SKM-1 treated with dmso at 0.1 percent for 144 hours (cell line): Measurements from ENCODE around the gene MYBPC3.
A peak's percentile ranks its signal among the peaks of the same experiment; 100 is the strongest.

Experiments
- DNase-seq: peaks from one replicate; lab custom pipeline; 2025; ENCODE audit not compliant: unreplicated experiment; lab: John Stamatoyannopoulos, UW

MYBPC3 gene

GRCh38 chr11:47357985-47358730, 5.7 kb upstream of the MYBPC3 start:
- no peak for DNase-seq

- DNase-seq = no peak
Observed at GRCh38 chr11:47356998-47357329, 4.5 kb upstream of the MYBPC3 start.

- no peak for DNase-seq
Observed at GRCh38 chr11:47356129-47356997, 3.9 kb upstream of the MYBPC3 start.

- no peak for DNase-seq
Observed at GRCh38 chr11:47355283-47356128, 3.0 kb upstream of the MYBPC3 start.

GRCh38 chr11:47354913-47355282, 2.4 kb upstream of the MYBPC3 start:
- no peak for DNase-seq

- no peak for DNase-seq
Observed at GRCh38 chr11:47353978-47354774, 1.7 kb upstream of the MYBPC3 start.

- no peak for DNase-seq
Observed at GRCh38 chr11:47351156-47352126, 1.1 kb downstream of the MYBPC3 start.

- DNase-seq = no peak
Observed at GRCh38 chr11:47350315-47350714, 2.2 kb downstream of the MYBPC3 start.

- DNase-seq = no peak
Observed at GRCh38 chr11:47349521-47350095, 2.9 kb downstream of the MYBPC3 start.

GRCh38 chr11:47348859-47349258, 3.6 kb downstream of the MYBPC3 start:
- peak; percentile 53 for DNase-seq

- no peak for DNase-seq
Observed at GRCh38 chr11:47348131-47348802, 4.2 kb downstream of the MYBPC3 start.

GRCh38 chr11:47347137-47347536, 5.4 kb downstream of the MYBPC3 start:
- no peak for DNase-seq

GRCh38 chr11:47345890-47346563, 6.5 kb downstream of the MYBPC3 start:
- DNase-seq = no peak

- DNase-seq = no peak
Observed at GRCh38 chr11:47342854-47343253, 9.6 kb downstream of the MYBPC3 start.

- DNase-seq = no peak
Observed at GRCh38 chr11:47342036-47342803, 10.3 kb downstream of the MYBPC3 start.

- no peak for DNase-seq
Observed at GRCh38 chr11:47340980-47341775, 11.3 kb downstream of the MYBPC3 start.

- no peak for DNase-seq
Observed at GRCh38 chr11:47340010-47340409, 12.5 kb downstream of the MYBPC3 start.
